NB4 (cell line): Measurements from ENCODE around the gene ZFYVE16.
A peak's percentile ranks its signal among the peaks of the same experiment; 100 is the strongest.

Experiments used
- DNase-seq: peaks from one replicate; pipeline ENCODE4 v3.0.0; 2010; ENCODE audit warnings: low read depth
- H3K4me3 ChIP-seq: one replicate; pipeline ENCODE4 v1.5.1; 2011; ENCODE audit warnings: mild to moderate bottlenecking, low read depth, low read length, moderate library complexity
- MYC ChIP-seq: IDR thresholded peaks from 2 replicates; pipeline ENCODE4 v1.6.1; 2011; ENCODE audit warnings: low read depth, low read length
- POLR2A ChIP-seq: IDR thresholded peaks from 2 replicates; pipeline ENCODE4 v1.6.1; 2011; ENCODE audit warnings: mild to moderate bottlenecking; ENCODE audit not compliant: insufficient read length; ENCODE audit errors: extremely low read depth
- TF ChIP-seq, protein P1 (sequence below): IDR thresholded peaks from one replicate; pipeline ENCODE4 v1.5.1; 2012; ENCODE audit warnings: low read depth, low read length
- TF ChIP-seq, protein P2 (sequence below): IDR thresholded peaks from 2 replicates; pipeline ENCODE4 v1.6.1; 2011; ENCODE audit warnings: low read depth, low read length

Gene ZFYVE16

DNA sequence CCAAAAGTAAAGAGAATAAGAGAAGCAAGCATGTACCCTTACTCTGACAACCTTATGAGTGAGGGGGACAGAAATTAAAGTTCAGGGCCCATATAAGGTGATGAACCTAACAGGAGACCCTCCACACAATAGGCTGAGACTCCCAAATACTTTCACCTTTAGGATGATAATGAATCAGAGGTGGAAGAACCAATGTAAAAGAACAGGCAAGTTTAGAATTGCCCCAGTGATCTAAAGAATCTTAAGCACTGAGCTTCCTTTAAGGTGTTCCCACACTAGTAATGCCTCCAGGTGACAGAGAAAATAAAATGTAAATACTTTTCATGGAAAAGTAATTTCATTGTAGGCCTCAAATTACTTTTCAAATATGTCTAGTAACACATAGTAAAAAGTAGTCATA lies 71.8 kb downstream of the ZFYVE16 start:
- TF ChIP-seq, protein P1, sequence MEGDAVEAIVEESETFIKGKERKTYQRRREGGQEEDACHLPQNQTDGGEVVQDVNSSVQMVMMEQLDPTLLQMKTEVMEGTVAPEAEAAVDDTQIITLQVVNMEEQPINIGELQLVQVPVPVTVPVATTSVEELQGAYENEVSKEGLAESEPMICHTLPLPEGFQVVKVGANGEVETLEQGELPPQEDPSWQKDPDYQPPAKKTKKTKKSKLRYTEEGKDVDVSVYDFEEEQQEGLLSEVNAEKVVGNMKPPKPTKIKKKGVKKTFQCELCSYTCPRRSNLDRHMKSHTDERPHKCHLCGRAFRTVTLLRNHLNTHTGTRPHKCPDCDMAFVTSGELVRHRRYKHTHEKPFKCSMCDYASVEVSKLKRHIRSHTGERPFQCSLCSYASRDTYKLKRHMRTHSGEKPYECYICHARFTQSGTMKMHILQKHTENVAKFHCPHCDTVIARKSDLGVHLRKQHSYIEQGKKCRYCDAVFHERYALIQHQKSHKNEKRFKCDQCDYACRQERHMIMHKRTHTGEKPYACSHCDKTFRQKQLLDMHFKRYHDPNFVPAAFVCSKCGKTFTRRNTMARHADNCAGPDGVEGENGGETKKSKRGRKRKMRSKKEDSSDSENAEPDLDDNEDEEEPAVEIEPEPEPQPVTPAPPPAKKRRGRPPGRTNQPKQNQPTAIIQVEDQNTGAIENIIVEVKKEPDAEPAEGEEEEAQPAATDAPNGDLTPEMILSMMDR = no peak
- TF ChIP-seq POLR2A (no peak), MYC (no peak)
- TF ChIP-seq, protein P2, sequence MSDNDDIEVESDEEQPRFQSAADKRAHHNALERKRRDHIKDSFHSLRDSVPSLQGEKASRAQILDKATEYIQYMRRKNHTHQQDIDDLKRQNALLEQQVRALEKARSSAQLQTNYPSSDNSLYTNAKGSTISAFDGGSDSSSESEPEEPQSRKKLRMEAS = no peak
- DNase-seq = no peak
- H3K4me3 ChIP-seq = no peak overlapping the region

DNA sequence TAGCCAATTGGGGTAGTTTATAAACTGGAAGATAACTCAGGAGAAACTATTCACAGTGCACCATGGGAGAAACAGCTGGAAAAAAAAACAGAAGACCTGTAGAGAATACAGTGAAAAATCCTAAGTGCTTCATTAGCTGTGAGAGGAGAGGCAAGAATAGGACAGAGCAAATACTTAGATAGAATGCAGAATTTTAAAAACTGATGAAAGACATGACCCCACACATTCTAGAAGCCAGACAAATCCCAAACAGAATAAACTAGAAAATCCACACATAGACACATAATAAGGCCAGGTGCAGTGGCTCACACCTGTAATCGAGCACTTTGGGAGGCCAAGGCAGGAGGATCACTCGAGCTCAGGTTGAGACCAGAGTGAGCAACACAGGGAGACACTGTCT lies 72.5 kb downstream of the ZFYVE16 start:
- H3K4me3 ChIP-seq = no peak overlapping the region
- no peak for DNase-seq
- TF ChIP-seq MYC (no peak), POLR2A (no peak)
- TF ChIP-seq, protein P1 = no peak
- TF ChIP-seq, protein P2 = no peak

DNA sequence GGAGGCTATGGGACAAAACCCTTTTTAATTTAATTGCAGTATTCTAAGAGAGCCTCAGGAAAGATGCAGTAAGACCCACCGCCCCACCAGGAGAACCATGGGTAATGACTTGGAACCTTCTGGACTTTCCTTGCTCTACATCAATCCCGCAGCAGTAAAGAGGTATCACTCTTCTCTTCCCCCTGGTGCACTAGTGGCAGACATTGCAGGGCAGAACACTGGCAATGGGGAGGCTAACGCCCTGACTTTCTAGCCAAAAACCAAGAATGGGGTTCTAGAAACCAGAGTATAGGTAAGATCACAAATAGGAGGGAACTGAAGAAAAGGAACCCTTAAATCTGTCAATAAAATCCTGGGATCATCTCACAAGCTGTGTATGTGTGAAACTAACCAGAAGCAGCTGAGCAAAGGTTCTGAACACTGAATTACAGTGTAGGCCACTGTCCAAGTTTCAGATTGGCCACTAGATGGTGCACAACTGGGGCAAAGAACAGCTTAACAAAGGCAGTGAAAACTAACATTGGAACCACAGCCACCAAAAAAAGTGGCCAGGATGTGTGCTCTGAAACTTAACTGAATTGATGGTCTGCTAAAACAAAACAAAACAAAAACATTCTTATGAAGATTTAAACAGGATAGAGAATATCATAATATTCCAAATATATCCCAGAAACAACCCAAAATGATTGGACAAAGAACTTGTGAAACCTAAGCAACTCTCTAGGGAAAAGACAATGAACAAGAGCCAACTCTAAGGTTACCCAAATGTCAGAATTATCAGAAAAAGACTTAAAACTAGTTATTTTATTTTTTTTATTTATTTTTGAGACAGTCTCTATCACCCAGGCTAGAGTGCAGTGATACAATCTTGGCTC lies 73.4 kb downstream of the ZFYVE16 start:
- peak; percentile 70 for DNase-seq
- TF ChIP-seq, protein P2 = no peak
- TF ChIP-seq, protein P1 = peak; percentile 86
- no peak for TF ChIP-seq POLR2A
- no peak for TF ChIP-seq MYC
- H3K4me3 ChIP-seq = no peak overlapping the region

DNA sequence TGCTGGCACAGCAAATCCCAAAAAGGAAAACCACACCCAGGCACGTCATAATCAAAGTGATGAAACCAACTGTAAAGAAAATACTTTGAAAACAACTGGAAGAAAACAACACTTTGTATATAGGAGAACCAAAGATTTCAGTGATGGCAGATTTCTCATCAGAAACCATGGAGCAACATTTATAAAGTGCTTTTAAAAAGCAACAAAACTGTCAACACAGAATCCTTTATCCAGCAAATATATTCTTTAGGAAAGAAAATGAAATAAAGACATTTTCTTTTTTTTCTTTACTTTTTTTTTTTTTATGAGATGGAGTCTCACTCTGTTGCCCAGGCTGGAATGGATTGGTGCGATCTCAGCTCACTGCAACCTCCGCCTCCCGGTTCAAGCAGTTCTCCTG lies 74.7 kb downstream of the ZFYVE16 start:
- H3K4me3 ChIP-seq = no peak overlapping the region
- TF ChIP-seq, protein P2 = no peak
- TF ChIP-seq MYC = no peak
- TF ChIP-seq POLR2A = no peak
- TF ChIP-seq, protein P1 = no peak

DNA sequence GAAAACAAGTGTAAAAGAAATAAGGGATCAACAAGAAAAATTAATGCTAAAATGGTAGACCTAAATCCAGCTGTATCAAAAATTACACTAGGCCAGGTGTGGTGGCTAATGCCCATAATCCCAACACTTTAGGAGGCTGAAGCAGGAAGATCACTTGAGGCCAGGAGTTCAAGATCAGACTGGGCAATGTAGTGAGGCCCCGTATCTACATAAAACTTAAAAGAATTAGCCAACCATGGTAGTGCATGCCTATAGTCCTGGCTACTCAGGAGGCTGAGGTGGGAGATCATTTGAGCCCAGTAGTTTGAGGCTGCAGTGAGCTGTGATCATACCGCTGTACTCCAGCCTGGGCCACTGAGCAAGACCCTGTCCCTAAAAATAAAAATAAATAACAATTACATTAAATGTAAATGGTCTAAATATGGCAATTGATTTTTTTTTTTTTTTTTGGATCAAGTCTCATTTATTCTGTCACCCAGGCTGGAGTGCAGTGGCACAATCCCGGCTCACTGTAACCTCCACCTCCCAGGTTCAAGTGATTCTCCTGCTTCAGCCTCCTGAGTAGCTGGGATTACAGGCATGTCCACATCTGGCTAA lies 75.9 kb downstream of the ZFYVE16 start:
- DNase-seq = no peak
- TF ChIP-seq POLR2A (no peak), MYC (no peak)
- TF ChIP-seq, protein P1 = no peak
- TF ChIP-seq, protein P2 = no peak
- H3K4me3 ChIP-seq = no peak overlapping the region

More for the DNA sequence above, 74.7 kb downstream of the ZFYVE16 start:
- DNase-seq = no peak
